ENCODE measurements around the gene USP54.

USP54 gene

GRCh38 chr10:73509695-73510094 lies 81.4 kb downstream of the USP54 start:
- no peak overlapping the region for H3K9ac ChIP-seq
- H3K27me3 ChIP-seq (ENCODE audit: insufficient read depth, low read depth): no peaks in the 10 kb centered on the region
- no peaks in the 10 kb centered on the region for H4K20me1 ChIP-seq (ENCODE audit: insufficient read depth)
- no peaks in the 10 kb centered on the region for H3K79me2 ChIP-seq (ENCODE audit: insufficient read depth, low read depth)
- no peak overlapping the region for H3K27ac ChIP-seq
- no peaks in the 10 kb centered on the region for H3K36me3 ChIP-seq (ENCODE audit: insufficient read depth)
- H3K4me2 ChIP-seq: no peak overlapping the region
- no peak overlapping the region for H3K4me3 ChIP-seq (IDR thresholded peaks at IDR 0.05; ENCODE audit: insufficient read depth, low read depth, low read length)
- H2AFZ ChIP-seq (ENCODE audit: low read depth): no peak overlapping the region
- no peaks in the 10 kb centered on the region for H3K4me1 ChIP-seq (ENCODE audit: low read depth, poor library complexity, severe bottlenecking)
- no peak for TF ChIP-seq CTCF (conservative IDR thresholded peaks at IDR 0.05; ENCODE audit: low read depth, low read length)

GRCh38 chr10:73506491-73506890 lies 84.7 kb downstream of the USP54 start:
- no peak for TF ChIP-seq CTCF (conservative IDR thresholded peaks at IDR 0.05; ENCODE audit: low read depth, low read length)
- Histone ChIP-seq H4K20me1 (ENCODE audit: insufficient read depth) (no peaks in the 10 kb centered on the region), H3K27me3 (ENCODE audit: insufficient read depth, low read depth) (no peaks in the 10 kb centered on the region), H3K9ac (no peak overlapping the region), H3K27ac (no peak overlapping the region), H3K4me2 (no peak overlapping the region), H2AFZ (ENCODE audit: low read depth) (no peak overlapping the region), H3K79me2 (ENCODE audit: insufficient read depth, low read depth) (no peaks in the 10 kb centered on the region), H3K4me3 (IDR thresholded peaks at IDR 0.05; ENCODE audit: insufficient read depth, low read depth, low read length) (no peak overlapping the region), H3K4me1 (ENCODE audit: low read depth, poor library complexity, severe bottlenecking) (peaks cover 6% of the 10 kb centered on the region), H3K36me3 (ENCODE audit: insufficient read depth) (no peaks in the 10 kb centered on the region)

- no peaks in the 10 kb centered on the region for H3K27me3 ChIP-seq (ENCODE audit: insufficient read depth, low read depth)
- H3K4me1 ChIP-seq (ENCODE audit: low read depth, poor library complexity, severe bottlenecking): peaks cover 10% of the 10 kb centered on the region
- H3K36me3 ChIP-seq (ENCODE audit: insufficient read depth): no peaks in the 10 kb centered on the region
- TF ChIP-seq CTCF (conservative IDR thresholded peaks at IDR 0.05; ENCODE audit: low read depth, low read length): no peak
- no peak overlapping the region for H3K27ac ChIP-seq
- no peaks in the 10 kb centered on the region for H4K20me1 ChIP-seq (ENCODE audit: insufficient read depth)
- no peak overlapping the region for H3K9ac ChIP-seq
- H3K4me3 ChIP-seq (IDR thresholded peaks at IDR 0.05; ENCODE audit: insufficient read depth, low read depth, low read length): no peak overlapping the region
- no peak overlapping the region for H2AFZ ChIP-seq (ENCODE audit: low read depth)
- no peak overlapping the region for H3K4me2 ChIP-seq
- H3K79me2 ChIP-seq (ENCODE audit: insufficient read depth, low read depth): no peaks in the 10 kb centered on the region
Observed at GRCh38 chr10:73506074-73506473, 85.1 kb downstream of the USP54 start.

- H3K4me1 ChIP-seq (ENCODE audit: low read depth, poor library complexity, severe bottlenecking): peaks cover 10% of the 10 kb centered on the region
- H3K27me3 ChIP-seq (ENCODE audit: insufficient read depth, low read depth): no peaks in the 10 kb centered on the region
- no peaks in the 10 kb centered on the region for H3K36me3 ChIP-seq (ENCODE audit: insufficient read depth)
- no peak for TF ChIP-seq CTCF (conservative IDR thresholded peaks at IDR 0.05; ENCODE audit: low read depth, low read length)
- no peaks in the 10 kb centered on the region for H4K20me1 ChIP-seq (ENCODE audit: insufficient read depth)
- H2AFZ ChIP-seq (ENCODE audit: low read depth): no peak overlapping the region
- H3K79me2 ChIP-seq (ENCODE audit: insufficient read depth, low read depth): no peaks in the 10 kb centered on the region
- no peak overlapping the region for H3K9ac ChIP-seq
- H3K4me2 ChIP-seq: no peak overlapping the region
- H3K27ac ChIP-seq: no peak overlapping the region
- no peak overlapping the region for H3K4me3 ChIP-seq (IDR thresholded peaks at IDR 0.05; ENCODE audit: insufficient read depth, low read depth, low read length)
Observed at GRCh38 chr10:73503037-73503436, 88.1 kb downstream of the USP54 start.
